22Rv1 (cell line): ENCODE results near the gene SLC16A5.

Experiments used
- H3K27ac ChIP-seq: fragments of 450-650 bp; 2 replicates; pipeline ENCODE4 v1.5.1; 2017
- CTCF ChIP-seq: fragments of 450-650 bp; IDR thresholded peaks from 2 replicates; pipeline ENCODE4 v1.5.1; 2017; ENCODE audit warnings: mild to moderate bottlenecking
- ZFX ChIP-seq: fragments of 450-650 bp; IDR thresholded peaks from 2 replicates; pipeline ENCODE4 v1.6.1; 2017; ENCODE audit warnings: antibody characterized with exemption, borderline replicate concordance

The SLC16A5 gene

GRCh38 chr17:75082683-75083082 lies 5.1 kb upstream of the SLC16A5 start:
- H3K27ac ChIP-seq: no peak overlapping the region
- TF ChIP-seq ZFX (no peak), CTCF (no peak)

GRCh38 chr17:75084039-75084660 lies 3.6 kb upstream of the SLC16A5 start:
- TF ChIP-seq CTCF: no peak
- no peak for TF ChIP-seq ZFX
- no peak overlapping the region for H3K27ac ChIP-seq

- H3K27ac ChIP-seq: no peak overlapping the region
- TF ChIP-seq ZFX: no peak
- TF ChIP-seq CTCF: no peak
Measured at GRCh38 chr17:75086496-75087181, 1.1 kb upstream of the SLC16A5 start.

- TF ChIP-seq CTCF (no peak), ZFX (no peak)
- H3K27ac ChIP-seq: no peak overlapping the region
Measured at GRCh38 chr17:75087182-75087557, 584 bp upstream of the SLC16A5 start.

- H3K27ac ChIP-seq: no peak overlapping the region
- no peak for TF ChIP-seq CTCF
- TF ChIP-seq ZFX: no peak
Measured at GRCh38 chr17:75088465-75089417, 987 bp downstream of the SLC16A5 start.

- TF ChIP-seq ZFX: no peak
- TF ChIP-seq CTCF: no peak
- no peak overlapping the region for H3K27ac ChIP-seq
Measured at GRCh38 chr17:75090871-75091854, 3.4 kb downstream of the SLC16A5 start.
